Activated T-cell treated with anti-CD3 and anti-CD28 coated beads for 24 hours (primary cell): ENCODE measurements around the gene AK3.
"Not testable (repeated sequence)": the region's sequence is repeated elsewhere in the genome, so short reads cannot be mapped to it uniquely, and the experiment has no call there.

Experiments used
- DNase-seq: peaks from one replicate; pipeline ENCODE4 v3.0.0-alpha.2; 2020; ENCODE audit warnings: low read depth

The AK3 gene

DNA sequence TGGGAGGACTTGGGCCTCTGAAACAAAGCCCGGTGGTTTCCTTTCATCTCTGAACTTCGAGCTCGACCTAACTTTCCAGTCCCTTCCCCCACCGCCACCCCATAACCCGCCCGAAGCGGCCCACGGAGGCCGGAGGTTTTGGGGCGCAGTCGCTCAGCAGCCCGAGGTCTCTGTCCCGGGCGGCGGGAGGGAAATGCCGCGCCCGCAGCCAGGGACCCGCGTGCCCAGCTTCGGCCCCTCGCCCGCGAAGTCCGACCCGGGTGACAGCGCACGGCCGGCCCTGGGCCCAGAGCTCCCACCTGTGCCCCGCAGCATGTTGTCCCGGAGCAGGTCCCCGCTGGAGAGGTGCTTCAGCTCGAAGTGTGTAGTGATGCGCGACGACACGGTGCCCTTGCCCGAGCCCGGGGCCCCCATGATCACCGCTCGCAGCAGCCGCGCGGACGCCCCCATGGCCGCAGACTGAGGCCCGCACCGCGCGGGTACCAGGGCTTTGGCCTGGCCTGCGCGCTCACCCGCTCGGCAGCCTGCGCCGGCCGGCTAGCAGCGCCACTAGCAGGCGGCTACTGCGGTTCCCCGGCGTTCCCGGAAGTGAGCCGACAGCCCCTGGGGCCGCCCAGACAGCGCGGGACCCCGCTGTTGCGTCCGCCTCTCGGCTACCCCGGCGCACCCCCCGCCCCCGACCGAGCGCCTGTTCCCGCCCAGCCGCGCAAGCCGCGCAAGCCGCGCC, at the start of gene AK3:
AK3 (minus strand) TSS at position 565 of the 727 bp plus-strand sequence; CDS start at position 450, 115 bp downstream.
- peak; percentile 82 for DNase-seq

DNA sequence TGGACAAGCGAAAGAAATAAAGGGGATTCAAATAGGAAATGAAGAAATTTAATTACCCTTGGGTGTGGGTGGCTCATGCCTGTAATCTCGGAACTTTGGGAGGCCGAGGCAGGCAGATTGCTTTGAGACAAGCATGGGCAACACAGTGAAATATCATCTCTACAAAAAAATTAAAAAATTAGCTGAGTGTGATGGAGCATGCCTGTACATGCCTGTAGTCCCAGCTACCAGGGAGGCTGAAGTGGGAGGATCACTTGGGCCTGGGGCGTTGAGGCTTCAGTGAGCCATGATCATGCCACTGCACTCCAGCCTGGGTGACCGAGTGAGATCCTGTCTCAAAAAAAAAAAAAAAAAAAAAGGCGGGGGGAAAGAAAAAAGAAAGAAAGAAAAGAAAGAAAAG, 47.7 kb upstream of the AK3 start:
- no peak for DNase-seq

DNA sequence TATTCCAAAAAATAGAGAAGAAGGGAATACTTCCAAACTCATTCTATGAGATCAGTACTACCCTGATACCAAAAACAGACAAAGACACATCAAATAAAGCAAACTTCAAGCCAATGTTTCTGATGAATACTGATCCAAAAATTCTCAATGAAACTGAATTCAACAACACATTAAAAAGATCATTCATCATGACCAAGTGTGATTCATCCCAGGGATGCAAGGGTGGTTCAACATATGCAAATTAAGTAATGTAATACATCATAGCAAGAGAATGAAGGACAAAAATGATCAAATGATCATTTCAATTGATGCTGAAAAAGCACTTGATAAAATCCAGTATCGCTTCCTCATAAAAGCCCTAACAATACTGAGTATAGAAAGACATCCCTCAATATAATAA, 46.9 kb upstream of the AK3 start:
- no peak for DNase-seq

DNA sequence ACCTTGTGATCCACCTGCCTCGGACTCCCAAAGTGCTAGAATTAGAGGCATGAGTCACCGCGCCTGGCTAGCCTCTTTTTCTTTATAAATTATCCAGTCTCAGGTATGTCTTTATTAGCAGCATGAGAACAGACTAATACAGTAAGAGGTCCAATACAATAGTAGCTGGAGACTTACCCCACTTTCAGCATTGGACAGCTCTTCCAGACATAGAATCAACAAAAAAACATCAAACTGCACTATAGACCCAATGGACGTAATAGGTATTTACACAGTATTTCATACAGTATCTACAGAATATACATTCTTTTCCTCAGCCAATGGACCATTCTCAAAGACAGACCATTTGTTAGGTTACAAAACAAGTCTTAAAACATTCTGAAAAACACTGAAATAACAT, 45.6 kb upstream of the AK3 start:
- no peak for DNase-seq

DNA sequence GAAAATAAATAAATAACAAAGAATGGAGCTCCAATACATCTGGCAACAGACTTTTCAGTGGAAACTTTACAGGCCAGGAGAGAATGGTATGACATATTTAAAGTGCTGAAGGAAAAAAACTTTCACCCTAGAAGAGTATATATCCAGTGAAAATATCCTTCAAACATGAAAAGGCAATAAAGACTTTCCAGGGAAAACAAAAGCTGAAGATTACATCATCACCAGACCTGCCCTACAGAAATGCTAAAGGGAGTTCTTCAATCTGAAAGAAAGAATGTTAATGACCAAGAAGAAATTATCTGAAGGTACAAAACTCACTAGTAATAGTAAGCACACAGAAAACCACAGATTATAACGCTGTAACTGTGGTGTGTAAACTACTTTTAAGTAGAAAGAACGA, 43.4 kb upstream of the AK3 start:
- no peak for DNase-seq

DNA sequence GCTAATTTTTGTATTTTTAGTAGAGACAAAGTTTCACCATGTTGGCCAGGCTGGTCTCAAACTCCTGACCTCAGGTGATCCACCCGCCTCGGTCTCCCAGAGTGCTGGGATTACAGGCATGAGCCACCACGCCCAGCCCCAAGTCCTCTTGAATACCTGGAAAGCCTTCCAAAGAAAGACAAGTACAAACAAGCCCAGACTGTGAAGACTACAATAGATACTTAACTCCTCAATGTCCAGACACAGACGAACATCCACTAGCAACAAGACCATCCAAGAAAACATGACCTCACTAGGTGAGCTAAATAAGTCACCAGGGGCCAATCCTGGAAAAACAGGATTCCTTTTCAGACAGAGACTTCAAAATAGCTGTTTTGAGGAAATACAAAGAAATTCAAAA, 42.2 kb upstream of the AK3 start:
- not testable (repeated sequence) for DNase-seq

DNA sequence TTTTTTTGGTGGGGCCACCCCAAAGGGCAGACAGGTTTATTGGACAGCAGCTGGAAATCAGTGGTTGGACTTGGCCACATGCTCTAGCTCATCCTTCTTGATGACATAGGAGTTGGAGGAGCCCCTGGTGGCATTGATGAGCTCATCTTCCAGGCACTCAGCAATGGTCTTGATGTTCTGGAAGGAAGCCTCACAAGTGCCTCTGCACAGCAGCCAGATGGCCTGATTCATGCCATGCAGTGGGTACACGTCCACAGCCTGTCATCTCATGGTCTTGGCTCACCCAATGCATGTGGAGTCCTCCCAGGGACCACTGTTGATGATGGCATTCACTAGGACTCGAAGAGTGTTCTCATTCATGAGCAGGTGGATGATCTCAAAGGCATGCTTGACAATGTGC, 40.4 kb upstream of the AK3 start:
- DNase-seq = no peak

DNA sequence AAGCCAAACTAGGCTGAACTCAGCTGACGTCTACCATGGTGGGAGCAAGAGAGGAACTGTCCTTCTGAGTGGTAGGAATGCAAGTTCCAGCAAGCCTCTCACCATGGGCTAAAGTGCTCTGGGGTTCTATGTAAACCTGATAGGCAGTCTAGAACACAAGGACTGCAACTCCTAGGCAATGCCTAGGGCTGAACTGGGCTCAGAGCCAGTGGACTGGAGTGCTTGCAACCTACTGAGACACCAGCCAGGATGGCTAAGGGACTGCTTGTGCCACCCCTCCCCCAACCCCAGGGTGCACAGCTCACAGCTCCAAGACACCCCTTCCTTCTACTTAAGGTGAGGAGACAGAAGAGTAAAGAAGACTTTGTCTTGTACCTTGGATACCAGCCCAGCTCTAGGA, 39.6 kb upstream of the AK3 start:
- no peak for DNase-seq

DNA sequence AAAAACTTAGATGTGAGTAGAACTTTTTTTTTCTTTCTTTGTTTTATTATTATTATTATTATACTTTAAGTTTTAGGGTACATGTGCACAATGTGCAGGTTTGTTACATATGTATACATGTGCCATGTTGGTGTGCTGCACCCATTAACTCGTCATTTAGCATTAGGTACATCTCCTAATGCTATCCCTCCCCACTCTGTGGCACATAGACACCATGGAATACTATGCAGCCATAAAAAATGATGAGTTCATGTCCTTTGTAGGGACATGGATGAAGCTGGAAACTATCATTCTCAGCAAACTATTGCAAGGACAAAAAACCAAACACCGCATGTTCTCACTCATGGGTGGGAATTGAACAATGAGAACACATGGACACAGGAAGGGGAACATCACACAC, 34.0 kb upstream of the AK3 start:
- not testable (repeated sequence) for DNase-seq

DNA sequence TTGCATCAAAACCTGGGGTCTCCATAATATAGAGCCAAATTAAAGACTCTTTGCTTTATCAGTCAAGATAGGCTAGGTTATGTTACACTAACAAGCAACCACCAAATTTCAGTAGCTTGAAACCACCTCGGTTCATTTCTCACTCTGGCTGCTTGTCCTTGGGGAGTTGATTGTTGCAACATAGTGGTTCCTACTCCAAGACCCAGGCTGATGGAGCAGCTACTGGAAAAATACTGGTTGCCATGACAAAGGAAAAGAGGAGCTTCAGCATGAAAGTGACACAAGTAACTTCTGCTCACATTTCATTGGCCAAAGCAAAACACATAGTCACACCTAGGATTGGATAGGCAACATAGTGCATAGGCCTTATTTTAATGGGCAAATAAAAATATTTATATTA, 33.2 kb upstream of the AK3 start:
- no peak for DNase-seq

DNA sequence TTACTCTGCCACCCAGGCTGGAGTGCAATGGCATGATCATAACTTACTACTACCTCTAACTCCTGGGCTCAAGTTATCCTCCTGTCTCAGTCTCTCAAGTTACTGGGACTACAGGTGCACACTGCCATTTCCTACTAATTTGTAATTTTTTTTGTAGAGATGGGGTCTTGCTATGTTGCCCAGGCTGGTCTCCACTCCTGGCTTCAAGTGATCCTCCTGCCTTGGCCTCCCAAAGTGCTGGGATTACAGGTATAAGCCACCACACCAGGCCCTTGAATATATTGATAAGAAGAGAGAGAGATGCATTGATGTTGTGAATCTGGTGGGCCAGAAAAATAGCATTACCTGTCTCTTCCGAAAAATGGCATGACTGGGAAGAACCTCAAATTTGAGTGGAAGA, 30.8 kb upstream of the AK3 start:
- no peak for DNase-seq

DNA sequence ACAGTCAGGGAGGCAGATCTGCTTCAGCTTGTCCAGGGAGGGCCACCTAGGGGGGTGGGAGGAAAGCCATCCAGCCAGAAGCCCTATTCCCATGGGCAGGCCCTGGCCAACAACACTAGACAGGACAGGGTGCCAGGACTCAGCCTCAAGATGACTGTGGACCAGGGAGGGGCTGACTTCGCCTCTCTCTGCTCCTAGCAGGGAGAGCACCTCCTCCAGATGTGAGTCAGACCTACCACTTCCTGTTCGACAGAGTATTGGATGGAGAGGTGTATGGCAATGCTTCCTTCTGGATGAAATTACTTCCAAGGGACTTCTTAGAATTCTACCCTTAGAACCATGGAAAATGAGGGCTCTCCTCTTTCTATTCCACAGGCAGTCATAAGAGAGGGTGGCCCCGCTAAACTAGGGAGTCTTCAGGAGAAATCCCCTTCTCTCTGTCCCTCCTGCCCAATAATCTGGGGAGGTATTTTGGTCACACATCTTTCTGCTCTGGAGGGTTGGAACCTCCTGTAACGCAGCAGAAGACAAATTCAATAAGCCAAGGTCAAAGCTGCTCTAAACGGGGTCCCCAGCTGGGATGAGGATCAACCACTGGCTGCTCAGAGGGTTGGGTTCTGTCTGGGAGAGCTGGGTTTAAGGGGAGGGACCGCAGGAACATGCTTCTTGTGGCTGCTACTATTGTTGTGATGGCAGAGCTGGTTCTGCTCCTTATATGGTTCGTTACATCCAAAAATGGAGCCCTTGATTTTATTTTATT, 28.5 kb upstream of the AK3 start:
- no peak for DNase-seq

DNA sequence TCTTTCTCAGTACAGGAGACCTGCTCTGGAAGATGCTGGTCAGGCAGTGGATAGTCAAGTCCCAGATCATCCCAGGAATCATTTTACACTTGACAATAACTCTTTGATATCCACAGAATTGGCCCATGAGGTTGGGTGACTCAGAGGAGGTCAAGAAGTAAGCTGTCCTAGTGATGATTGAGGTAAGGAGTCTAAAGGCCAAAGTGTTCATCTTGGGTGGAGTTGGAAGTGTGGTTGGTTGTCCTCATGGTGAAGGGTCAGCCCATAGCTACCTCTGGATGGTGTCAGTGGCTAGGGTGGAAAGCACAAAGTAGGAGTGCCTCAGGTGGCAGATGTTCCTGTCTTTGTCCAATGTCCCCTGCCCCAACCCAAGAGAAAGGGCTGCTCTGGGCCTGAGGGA, 27.7 kb upstream of the AK3 start:
- DNase-seq = no peak

DNA sequence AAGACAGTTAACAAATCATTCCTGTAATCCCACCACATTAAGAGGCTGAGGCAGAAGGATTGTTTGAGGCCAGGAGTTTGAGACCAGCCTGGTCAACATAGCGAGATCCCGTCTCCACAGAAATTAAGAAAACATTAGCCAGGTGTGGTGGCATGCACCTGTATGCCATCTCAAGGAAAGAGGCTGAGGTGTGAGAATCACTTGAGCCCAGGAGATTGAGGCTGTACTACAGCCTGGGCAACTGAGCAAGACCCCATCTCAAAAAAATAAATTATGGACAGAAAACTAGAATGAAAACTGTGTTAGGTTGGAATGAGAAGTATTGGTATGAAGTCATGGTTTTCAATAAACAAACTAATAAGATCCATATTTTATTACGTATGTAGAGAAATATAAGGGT, 23.0 kb upstream of the AK3 start:
- DNase-seq = no peak

DNA sequence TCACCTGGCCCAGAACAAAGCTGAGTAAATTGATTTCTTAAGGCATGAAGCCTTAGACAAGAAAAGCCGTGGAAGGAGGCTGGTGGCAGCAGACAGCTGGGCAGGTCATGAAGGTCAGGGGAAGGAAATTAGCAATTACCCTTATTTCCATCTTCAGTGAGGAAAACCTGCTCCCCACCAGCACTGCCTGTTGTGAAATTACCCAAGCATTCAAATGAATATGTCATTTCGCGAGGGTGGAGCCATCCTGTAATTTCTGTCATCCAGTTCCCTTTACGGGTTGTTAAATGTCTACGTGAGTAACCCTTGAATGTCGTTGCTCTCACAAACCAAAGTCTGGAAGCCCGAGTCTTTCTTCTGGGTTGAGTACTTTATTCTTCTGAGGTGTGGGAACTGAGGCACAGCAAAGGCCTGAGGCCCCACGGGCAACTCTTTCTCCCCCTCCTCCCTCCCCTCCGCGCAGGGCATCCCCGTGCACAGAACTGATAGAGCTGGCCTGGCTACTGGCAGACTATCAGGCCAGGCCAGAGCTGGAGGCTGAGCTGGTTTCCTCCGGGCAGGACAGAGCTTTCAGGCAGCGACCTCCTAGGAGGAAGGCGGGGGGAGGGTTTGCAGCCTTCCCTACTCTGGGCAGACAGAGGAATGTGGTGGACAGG, 22.0 kb upstream of the AK3 start:
- DNase-seq = no peak

DNA sequence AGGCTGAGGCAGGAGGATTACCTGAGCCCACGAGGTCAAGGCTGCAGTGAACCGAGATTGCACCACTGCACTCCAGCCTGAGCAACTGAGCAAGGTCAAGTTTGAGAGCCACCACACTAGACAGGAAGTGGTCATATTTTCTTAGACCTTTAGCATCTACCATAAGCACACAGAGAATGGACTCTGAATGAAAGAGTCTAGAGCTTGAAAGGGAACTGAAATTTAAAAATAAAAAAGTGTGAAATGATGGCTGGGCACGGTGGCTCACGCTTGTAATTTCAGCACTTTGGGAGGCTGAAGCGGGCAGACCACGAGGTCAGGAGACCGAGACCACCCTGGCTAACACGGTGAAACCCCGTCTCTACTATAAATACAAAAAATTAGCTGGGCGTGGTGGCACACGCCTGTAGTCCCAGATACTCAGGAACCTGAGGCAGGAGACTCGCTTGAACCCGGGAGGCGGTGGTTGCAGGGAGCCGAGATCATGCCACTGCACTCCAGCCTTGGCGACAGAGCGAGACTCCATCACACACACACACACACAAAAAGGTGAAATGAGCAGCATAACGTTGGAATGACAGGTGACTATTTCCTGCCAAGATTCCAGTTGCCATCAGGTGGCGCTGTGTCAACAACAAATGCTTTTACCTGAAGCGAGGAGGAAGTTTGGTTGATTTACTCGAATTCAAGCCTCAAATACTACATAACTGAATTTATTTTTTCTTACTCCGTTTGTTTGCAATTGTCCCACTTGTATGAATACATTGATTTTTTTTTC, 21.3 kb upstream of the AK3 start:
- peak; percentile 73 for DNase-seq

DNA sequence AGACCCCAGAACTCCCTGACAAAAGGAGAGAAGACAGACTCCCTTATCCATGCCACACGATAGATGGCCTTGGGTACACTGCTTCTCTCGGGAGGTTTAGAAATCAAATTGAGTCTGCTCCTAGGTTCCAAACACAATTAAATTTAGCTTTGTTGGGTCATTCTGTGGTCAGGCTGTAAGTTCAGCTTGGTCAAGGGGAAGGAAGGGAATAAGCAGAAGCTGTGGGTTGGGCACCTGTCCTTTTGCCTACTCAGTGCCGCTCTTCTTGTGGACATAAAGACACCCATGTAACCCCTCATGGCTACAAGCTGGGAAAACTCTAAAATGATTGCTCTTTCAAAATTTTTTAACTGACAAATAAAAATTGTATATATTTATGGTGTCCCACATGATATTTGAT, 19.1 kb upstream of the AK3 start:
- DNase-seq = no peak

DNA sequence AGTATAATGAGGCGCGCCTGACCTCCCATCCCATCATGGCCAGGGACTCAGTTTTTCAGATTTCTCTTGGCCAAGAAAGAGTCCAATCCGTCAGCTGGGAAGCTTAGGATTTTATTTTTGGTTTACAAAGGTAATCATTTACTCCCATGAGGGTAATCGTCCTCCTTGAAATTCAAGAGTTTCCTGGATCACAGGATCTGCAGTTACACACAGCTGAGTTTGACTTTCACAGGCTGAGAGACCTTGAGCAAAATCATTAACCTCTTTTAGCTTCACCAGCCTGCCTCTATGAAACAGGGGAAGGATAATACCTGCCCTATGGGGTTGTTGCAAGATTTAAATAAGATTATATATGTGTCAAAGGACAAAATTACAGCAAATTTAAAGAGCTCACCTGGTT, 15.4 kb upstream of the AK3 start:
- no peak for DNase-seq

DNA sequence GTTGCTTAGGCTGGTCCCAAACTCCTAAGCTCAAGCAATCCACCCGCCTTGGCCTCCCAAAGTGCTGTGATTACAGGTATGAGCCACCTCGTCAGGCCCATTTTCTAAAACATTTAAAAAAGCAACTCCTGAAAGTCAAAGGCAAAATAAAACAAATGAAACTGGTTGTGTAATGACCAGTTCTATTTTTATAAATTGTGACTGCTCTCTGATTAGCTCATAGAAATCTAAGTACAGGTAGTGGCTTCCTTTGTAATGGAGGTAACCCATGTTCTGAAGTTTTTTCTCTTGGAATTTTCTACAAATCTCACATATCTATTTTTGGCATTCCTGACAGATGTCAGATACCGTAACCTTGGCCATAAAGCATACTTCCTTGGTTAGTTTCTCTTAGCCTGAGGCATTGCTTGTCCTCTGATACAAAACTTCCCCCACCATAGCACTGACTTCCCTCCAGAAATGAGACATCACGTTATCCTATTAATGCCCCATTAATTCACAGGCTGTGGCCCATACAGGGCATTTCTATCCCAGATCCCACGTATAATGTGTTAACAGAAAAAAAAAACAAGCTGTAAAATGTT, 14.1 kb upstream of the AK3 start:
- no peak for DNase-seq

DNA sequence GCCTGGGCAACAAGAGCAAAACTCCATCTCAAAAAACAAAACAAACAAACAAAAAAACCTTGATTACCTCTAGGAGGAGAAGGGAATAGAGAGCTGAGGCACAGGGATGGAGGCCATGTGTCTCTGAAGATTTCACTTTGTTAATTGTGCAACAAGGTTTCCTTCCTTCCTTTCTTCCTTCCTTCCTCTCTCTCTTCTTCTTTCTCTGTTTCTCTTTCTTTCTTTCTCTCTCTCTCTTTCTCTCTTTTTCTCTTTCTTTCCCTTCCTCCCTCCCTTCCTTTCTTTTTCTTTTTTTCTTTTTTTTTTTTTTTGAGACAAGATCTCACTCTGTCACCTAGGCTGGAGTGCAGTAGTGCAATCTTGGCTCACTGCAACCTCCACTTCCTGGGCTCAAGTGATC, 13.5 kb upstream of the AK3 start:
- DNase-seq = not testable (repeated sequence)

DNA sequence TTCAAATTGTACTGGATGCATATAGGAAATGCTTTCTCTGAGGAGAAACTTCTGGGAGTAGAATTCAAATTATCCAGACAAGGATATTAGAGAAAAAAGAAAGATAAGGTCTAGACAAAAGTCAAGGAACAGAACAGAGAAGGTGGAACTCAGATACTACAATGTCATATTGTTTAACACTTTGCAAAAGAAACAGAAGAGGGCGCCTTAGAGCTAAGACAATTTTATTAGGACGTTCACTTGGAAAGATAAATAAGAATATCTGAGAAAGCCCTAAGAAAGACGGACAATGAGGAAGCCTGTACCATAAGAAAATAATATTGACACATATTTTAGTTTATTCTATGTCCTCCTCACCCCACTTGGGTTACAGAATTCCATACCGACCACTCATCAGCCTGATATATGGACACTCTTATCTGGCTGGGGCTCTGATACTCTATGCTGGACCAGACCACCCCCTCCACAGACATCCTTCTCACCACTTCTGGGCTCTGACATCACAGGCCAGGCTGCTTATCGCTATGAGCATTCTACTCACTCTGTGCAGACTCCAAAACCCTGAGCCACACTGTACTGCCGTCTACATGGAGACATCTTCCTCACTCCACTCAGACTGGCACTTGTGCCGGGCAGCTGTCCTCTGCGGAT, 9.1 kb upstream of the AK3 start:
- no peak for DNase-seq

DNA sequence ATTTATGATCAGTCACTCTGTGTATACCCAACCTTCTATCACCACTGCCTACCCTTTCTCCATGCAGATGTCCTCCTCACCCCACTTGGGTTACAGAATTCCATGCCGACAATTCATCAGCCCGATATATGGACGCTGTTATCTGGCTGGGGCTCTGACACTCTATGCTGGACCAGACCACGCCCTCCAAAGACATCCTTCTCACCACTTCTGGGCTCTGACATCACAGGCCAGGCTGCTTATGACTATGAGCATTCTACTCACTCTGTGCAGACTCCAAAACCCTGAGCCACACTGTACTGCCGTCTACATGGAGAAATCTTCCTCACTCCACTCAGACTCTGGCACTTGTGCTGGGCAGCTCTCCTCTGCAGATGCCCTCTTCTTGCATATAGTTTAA, 7.6 kb upstream of the AK3 start:
- no peak for DNase-seq
